Right renal pelvis (tissue), 4 donors: ENCODE results near the gene GAD1. TPM values are rescaled to one million over a fixed set of nuclear protein-coding genes. Genes with fewer than 3 reads are reported as not detected.

Experiments
- DNase-seq, 4 donors: peaks; one replicate each; pipeline ENCODE4 v3.0.0-alpha.2; 2013; ENCODE audit warnings: low read depth in 4 of 4, low spot score in 3 of 4, missing footprints in 1 of 4
- polyA plus RNA-seq, 4 donors: library from polyadenylated mRNA; unstranded; fragments of 120-200 nt; gene quantifications; one replicate each; pipeline ENCODE4 v1.2.1, GENCODE V29; 2013; ENCODE audit not compliant: insufficient read length in 4 of 4

The GAD1 gene
- polyA plus RNA-seq, 4 donors: 0.90 to 1.1 (median 0.94) TPM

GRCh38 chr2:170840717-170841210, 24.1 kb downstream of the GAD1 start:
- no peak for DNase-seq

DNA sequence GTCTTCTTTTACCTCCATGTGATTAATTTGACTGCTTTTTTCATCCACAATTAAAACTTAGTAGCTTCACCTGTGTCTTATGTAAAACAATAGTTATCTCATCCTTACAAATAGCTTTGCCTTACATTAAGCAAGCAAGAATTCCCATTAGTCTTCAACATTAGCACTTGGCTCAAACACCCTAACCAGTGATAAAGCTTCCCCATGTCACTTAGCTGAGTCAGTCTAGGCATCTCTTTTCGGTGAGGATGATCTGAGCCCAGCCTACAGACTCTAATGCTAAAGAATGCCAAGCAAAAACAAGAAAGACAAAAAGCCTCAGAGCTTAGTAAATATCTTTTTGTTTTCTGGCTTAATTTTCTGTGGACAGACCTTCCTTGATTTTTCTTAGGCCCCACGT, 26.1 kb downstream of the GAD1 start:
- no peak for DNase-seq

DNA sequence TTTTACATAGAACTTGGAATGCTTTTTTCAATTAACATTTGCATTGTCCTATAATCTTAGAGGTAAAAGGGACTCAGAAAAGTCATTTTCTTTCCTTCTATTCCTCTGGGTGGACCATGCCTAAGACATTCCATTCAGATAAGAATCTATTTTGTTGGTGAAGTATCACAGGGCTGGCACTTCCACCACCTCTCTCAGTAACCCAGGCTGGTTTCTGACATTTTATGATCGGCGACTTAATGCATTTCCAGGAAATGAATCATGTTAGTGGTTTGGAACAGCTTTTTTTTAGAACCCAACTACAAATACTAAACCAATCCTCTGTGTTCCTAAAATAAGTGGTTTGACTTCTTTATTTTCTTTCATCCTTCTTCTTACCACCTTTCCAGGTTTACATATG, 27.0 kb downstream of the GAD1 start:
- no peak for DNase-seq

DNA sequence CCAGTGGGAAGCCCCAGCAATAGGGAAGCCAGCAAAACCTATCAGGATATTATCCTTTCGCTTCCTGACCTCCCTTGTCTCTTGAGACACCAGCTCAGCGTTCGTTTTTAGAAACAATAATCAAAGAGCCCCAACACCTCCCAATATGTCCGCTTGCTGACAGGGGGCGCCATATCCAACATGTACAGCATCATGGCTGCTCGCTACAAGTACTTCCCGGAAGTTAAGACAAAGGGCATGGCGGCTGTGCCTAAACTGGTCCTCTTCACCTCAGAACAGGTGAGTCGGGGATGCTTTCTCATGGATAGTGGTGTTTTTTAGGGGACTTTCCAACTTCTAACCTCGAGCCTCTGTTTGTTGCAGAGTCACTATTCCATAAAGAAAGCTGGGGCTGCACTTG, 28.7 kb downstream of the GAD1 start:
- DNase-seq: no peak

DNA sequence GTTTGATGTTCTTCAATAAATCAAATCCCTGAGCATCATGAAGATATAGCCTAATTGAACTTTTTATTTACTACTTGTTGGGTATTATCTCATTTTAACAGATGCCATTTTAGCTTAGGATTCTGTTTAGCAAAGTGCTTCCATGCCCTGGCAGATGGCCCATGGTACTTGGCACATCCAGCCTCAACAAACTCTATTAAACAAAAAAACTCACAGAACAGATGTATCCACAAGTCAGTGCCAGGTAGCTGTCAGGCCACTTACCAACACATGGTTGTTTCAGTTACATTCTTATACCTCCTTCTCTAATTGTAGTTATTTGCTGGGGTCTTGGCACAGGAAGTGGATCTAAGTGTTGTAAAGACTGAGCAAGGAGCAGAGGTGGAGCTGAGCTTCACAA, 29.6 kb downstream of the GAD1 start:
- DNase-seq: no peak

DNA sequence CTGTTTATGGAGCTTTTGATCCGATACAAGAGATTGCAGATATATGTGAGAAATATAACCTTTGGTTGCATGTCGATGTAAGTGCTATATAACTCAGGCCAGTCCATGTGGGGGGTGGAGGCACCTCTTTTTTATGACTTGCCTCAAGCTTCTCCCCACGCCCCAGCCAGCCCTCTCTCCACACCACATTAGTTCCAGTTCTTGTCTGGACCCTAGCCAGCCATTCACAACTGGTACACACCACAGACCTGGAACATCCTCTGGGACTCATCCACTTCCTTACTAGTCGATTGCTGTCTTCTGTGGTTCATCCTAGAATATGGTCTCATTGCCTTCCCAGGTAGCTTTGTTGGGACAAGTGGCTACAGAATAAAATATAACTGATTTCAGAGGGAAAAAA, 31.0 kb downstream of the GAD1 start:
- no peak for DNase-seq

DNA sequence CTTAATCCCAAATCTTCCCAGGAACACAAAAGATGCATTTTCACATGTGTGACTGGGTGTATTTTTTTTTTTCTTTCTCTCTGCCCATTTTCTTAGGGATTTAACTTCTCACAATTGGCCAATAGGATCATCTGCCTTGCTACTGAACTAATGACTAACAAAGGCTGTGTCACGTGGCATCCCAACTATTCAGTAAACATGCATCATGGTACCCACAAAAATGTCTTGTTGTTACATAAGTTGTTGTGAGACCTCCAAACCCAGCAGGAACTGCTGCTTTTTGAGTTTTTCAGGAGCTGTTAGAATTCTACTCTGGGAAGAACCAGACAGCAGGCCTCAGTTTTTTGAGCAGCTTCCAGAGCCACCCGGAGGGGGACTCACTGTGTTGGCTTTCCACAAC, 31.9 kb downstream of the GAD1 start:
- DNase-seq: no peak

- DNase-seq: no peak
Measured at GRCh38 chr2:170850251-170850650, 33.6 kb downstream of the GAD1 start.

- no peak for DNase-seq
Measured at GRCh38 chr2:170851635-170852034, 34.9 kb downstream of the GAD1 start.

GRCh38 chr2:170856066-170856465, 39.4 kb downstream of the GAD1 start:
- DNase-seq: no peak

GRCh38 chr2:170862286-170862902, 45.7 kb downstream of the GAD1 start:
- DNase-seq: no peak

GRCh38 chr2:170863087-170863486, 46.4 kb downstream of the GAD1 start:
- no peak for DNase-seq

- no peak for DNase-seq
Measured at GRCh38 chr2:170869036-170869435, 52.3 kb downstream of the GAD1 start.

DNA sequence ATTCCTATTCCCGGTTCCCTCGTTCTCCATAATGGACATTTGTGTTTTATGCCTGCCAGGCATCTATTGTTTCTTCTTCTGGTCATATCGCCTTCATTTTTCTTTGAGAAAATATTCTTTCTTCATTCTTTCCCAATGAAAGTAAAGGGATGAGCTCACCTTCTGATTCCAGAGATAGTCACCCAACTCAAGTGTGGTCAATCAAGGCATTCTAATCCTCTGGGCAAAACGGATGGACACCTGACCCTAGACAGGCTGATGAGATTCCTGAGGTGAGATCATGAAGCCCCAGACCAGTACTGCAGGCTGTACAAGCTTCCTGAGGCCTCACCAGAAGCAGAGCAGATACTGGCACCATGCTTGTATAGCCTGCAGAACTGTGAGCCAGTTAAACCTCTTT, 52.8 kb downstream of the GAD1 start:
- DNase-seq: no peak

DNA sequence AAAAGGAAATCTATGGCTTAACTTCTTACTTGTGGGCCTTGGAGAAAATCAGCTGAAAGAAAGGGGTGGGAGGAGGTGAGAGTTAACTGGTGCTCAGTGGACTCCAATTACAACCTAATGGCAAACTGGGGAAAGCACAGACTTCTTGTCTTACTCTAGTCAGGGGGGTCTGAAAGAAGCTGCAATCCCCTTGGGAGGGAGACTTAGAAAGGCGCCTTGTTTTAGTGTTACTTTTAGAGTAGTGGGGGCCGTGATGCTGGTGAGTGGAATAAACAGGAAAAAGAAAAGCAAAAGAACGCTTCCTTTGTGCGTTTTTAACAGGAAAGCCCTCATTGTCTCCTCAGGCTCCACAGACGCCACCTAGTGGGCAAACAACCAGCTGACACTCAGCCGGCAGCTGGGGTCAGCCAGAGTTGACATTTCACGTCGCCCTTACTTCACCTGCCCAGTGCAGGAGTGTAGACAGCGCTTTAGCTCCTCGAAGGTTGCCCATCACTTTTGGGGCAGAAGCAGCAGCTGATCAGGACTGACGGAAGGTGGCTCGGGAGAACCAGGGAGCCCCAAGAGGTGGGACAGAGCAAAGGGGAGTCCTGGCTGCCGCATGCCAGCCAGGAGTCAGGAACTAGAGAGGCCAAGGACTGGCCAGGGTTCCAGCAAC, 56.5 kb downstream of the GAD1 start:
- DNase-seq: peak; percentile 61 to 70 (median 62)

DNA sequence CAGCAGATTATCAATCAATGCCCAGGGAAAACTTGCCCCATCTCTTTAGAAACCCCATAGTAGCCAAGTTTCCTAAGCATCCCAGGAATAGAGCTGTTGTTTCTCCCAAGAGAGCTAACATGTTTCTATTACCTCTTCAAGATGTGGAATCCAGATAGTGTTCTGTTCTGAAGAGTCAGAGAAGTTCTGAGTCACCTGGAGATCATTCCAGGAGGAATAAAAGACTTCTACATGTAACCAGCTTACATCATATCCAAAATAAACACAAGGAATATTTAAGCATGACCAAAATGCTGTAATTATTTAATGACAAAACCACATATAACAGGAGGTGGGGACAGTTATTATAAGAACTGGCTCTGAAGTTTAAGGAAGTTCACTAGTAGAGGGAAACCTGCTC, 61.4 kb downstream of the GAD1 start:
- DNase-seq: no peak

GRCh38 chr2:170878505-170878904, 61.8 kb downstream of the GAD1 start:
- no peak for DNase-seq

GRCh38 chr2:170881840-170882239, 65.2 kb downstream of the GAD1 start:
- DNase-seq: no peak

- no peak for DNase-seq
Measured at GRCh38 chr2:170882758-170883157, 66.1 kb downstream of the GAD1 start.

DNA sequence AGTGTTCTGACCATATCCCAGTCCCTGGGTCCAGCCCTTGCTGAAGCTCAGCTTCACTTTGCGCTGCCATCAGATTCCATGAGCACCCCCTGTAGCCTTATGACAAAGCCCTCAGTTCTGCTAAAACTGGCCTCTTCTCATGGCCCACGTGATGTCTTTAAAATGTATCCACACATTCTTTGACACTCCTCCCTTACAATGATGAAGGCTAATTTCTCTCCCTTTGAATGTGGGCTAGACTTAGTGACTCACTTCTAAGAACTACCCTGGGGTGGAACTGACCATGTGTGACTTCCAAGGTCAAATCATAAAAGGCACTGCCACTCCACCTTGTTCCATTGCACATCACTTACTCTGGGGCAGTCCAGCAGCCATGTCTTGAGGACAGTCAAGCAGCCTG, 67.0 kb downstream of the GAD1 start:
- DNase-seq: no peak

GRCh38 chr2:170885130-170885791, 68.6 kb downstream of the GAD1 start:
- DNase-seq: no peak

DNA sequence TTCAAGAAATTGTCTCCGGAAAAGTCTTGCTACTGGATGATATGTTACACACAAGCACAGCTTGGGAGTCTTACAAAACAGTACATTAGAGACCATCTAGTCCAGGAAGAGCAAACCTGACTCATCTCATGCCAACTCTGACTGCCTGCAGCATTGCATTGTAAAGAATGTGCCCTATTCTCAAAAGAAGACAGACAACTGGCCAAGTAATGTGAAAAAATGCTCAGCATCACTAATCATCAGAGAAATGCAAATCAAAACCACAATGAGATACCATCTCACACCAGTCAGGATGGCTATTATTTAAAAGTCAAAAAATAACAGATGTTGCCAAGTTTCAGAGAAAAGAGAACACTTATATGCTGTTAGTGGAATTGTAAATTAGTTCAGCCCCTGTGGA, 69.7 kb downstream of the GAD1 start:
- no peak for DNase-seq
